ENCODE measurements around the gene FMN2. TPM values are rescaled to one million over a fixed set of nuclear protein-coding genes. Genes with fewer than 3 reads are reported as not detected.

The FMN2 gene
- total RNA-seq, 1 experiment from 2014 or later = 4.6 TPM

DNA sequence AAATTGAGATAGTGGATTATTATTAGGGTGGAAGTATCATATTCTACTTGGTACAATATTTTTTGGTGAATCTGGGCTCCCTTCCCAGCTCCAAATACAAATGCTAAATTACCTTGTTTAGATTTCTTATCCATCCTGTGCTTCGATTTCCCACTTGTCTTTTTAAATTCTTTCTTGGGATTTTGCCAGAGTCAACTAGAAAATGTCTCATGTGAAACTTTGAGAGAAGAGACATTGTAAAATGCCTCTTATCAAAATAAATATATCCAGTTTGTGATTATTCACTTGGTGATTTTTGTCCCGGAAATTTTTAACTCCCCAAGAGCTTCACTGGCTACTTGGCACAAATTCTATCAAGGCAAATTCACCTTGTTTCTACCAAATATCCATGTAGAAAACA is 202.0 kb downstream of the FMN2 start:
- intact Hi-C loops (cut with micrococcal nuclease) = no loop called here
- no peaks in the 10 kb centered on the region for H3K79me2 ChIP-seq (ENCODE audit: low read length)
- ChIA-PET POLR2A (ENCODE audit: unreplicated experiment) (no interaction called here), CTCF (no interaction called here)
- H3K9me3 ChIP-seq (ENCODE audit: low read length) = no peaks in the 10 kb centered on the region
- no peak overlapping the region for H3K9ac ChIP-seq (ENCODE audit: low read length)
- H4K20me1 ChIP-seq (ENCODE audit: low read length) = no peaks in the 10 kb centered on the region
- ATAC-seq = no peak
- no peaks in the 10 kb centered on the region for H3K36me3 ChIP-seq (ENCODE audit: low read depth, low read length)
- no peak for TF ChIP-seq EZH2 (IDR thresholded peaks at IDR 0.05; ENCODE audit: low read length, unreplicated experiment)
- TF ChIP-seq, protein P1, sequence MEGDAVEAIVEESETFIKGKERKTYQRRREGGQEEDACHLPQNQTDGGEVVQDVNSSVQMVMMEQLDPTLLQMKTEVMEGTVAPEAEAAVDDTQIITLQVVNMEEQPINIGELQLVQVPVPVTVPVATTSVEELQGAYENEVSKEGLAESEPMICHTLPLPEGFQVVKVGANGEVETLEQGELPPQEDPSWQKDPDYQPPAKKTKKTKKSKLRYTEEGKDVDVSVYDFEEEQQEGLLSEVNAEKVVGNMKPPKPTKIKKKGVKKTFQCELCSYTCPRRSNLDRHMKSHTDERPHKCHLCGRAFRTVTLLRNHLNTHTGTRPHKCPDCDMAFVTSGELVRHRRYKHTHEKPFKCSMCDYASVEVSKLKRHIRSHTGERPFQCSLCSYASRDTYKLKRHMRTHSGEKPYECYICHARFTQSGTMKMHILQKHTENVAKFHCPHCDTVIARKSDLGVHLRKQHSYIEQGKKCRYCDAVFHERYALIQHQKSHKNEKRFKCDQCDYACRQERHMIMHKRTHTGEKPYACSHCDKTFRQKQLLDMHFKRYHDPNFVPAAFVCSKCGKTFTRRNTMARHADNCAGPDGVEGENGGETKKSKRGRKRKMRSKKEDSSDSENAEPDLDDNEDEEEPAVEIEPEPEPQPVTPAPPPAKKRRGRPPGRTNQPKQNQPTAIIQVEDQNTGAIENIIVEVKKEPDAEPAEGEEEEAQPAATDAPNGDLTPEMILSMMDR (conservative IDR thresholded peaks at IDR 0.05; ENCODE audit: low read depth, low read length) = no peak
- TF ChIP-seq EZH2phosphoT487 (IDR thresholded peaks at IDR 0.05; ENCODE audit: borderline replicate concordance, low read length) = no peak
- no peaks in the 10 kb centered on the region for H3K27me3 ChIP-seq (ENCODE audit: low read length)
- no peaks in the 10 kb centered on the region for H3F3A ChIP-seq (ENCODE audit: low read length, unreplicated experiment)
- BruUV-seq (replicated peaks) = no TSS peak
- no peak overlapping the region for H3K27ac ChIP-seq (ENCODE audit: low read length)
- no peaks in the 10 kb centered on the region for H3K4me1 ChIP-seq (ENCODE audit: insufficient read depth, low read length)
- no peaks in the 10 kb centered on the region for H3K9me2 ChIP-seq (replicated peaks; ENCODE audit: low read length)
- no peak for DNase-seq
- H3K4me2 ChIP-seq (ENCODE audit: low read length) = no peak overlapping the region
- H2AFZ ChIP-seq (ENCODE audit: low read length) = no peak overlapping the region
- H3K4me3 ChIP-seq (ENCODE audit: low read length) = no peak overlapping the region

DNA sequence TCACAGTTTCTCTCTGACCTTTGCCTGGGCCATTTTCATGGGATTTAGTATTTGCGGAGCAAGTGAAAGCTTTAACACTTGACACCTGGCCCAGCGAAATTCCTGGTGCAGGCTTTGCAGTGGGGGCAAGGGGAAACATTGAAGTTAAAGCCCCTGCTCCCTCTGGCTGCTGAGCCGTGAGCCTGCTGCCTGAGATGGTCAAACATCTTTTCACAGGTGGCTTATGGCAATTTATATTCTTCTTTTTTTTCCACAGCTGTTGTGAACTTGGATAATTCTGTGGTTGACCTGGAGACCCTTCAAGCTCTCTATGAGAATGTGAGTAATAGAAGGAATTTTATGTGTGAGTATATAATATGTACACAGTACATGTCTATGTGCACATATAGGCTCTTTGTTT is 202.9 kb downstream of the FMN2 start:
- DNase-seq (no peak), ATAC-seq (no peak)
- H3K27ac ChIP-seq (ENCODE audit: low read length) = no peak overlapping the region
- H3K79me2 ChIP-seq (ENCODE audit: low read length) = no peaks in the 10 kb centered on the region
- intact Hi-C loops (cut with micrococcal nuclease) = no loop called here
- H3K36me3 ChIP-seq (ENCODE audit: low read depth, low read length) = no peaks in the 10 kb centered on the region
- no peaks in the 10 kb centered on the region for H3K9me3 ChIP-seq (ENCODE audit: low read length)
- TF ChIP-seq, protein P1 (conservative IDR thresholded peaks at IDR 0.05; ENCODE audit: low read depth, low read length) = no peak
- TF ChIP-seq EZH2phosphoT487 (IDR thresholded peaks at IDR 0.05; ENCODE audit: borderline replicate concordance, low read length) (no peak), EZH2 (IDR thresholded peaks at IDR 0.05; ENCODE audit: low read length, unreplicated experiment) (no peak)
- no peaks in the 10 kb centered on the region for H3F3A ChIP-seq (ENCODE audit: low read length, unreplicated experiment)
- no peak overlapping the region for H3K9ac ChIP-seq (ENCODE audit: low read length)
- H3K27me3 ChIP-seq (ENCODE audit: low read length) = no peaks in the 10 kb centered on the region
- ChIA-PET CTCF (no interaction called here), POLR2A (ENCODE audit: unreplicated experiment) (no interaction called here)
- no TSS peak for BruUV-seq (replicated peaks)
- H2AFZ ChIP-seq (ENCODE audit: low read length) = no peak overlapping the region
- H3K4me2 ChIP-seq (ENCODE audit: low read length) = no peak overlapping the region
- no peaks in the 10 kb centered on the region for H3K9me2 ChIP-seq (replicated peaks; ENCODE audit: low read length)
- H3K4me3 ChIP-seq (ENCODE audit: low read length) = no peak overlapping the region
- H3K4me1 ChIP-seq (ENCODE audit: insufficient read depth, low read length) = no peaks in the 10 kb centered on the region
- no peaks in the 10 kb centered on the region for H4K20me1 ChIP-seq (ENCODE audit: low read length)

DNA sequence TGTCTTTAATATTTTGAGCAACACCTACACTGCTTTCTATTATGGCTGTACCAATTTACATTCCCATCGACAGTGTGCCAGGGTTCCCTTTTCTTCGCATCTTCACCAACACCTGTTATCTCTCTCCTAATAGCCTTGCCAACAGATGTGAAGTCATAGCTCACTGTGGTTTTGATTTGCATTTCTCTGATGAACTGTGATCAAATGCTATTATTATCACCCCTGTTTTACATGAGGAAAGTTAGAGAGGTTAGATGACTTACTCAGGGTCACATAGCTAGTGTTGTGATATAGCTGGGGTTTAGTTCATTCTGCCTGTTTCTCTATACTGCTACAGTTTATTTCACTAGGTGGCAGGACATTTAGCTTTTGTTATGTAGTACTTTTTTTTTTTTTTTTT is 204.1 kb downstream of the FMN2 start:
- H3K79me2 ChIP-seq (ENCODE audit: low read length) = no peaks in the 10 kb centered on the region
- no peaks in the 10 kb centered on the region for H3K27me3 ChIP-seq (ENCODE audit: low read length)
- POLR2A ChIA-PET (ENCODE audit: unreplicated experiment) = no interaction called here

More for the DNA sequence above, 204.1 kb downstream of the FMN2 start:
- no peak overlapping the region for H3K4me2 ChIP-seq (ENCODE audit: low read length)
- H3K4me1 ChIP-seq (ENCODE audit: insufficient read depth, low read length) = no peaks in the 10 kb centered on the region
- DNase-seq (no peak), ATAC-seq (no peak)
- TF ChIP-seq EZH2 (IDR thresholded peaks at IDR 0.05; ENCODE audit: low read length, unreplicated experiment) (no peak), EZH2phosphoT487 (IDR thresholded peaks at IDR 0.05; ENCODE audit: borderline replicate concordance, low read length) (no peak)
- TF ChIP-seq, protein P1 (conservative IDR thresholded peaks at IDR 0.05; ENCODE audit: low read depth, low read length) = no peak
- no peaks in the 10 kb centered on the region for H3K9me3 ChIP-seq (ENCODE audit: low read length)
- no peak overlapping the region for H3K27ac ChIP-seq (ENCODE audit: low read length)
- H3K36me3 ChIP-seq (ENCODE audit: low read depth, low read length) = no peaks in the 10 kb centered on the region
- no peaks in the 10 kb centered on the region for H3F3A ChIP-seq (ENCODE audit: low read length, unreplicated experiment)
- no TSS peak for BruUV-seq (replicated peaks)
- no peak overlapping the region for H2AFZ ChIP-seq (ENCODE audit: low read length)
- no peak overlapping the region for H3K9ac ChIP-seq (ENCODE audit: low read length)
- no peaks in the 10 kb centered on the region for H4K20me1 ChIP-seq (ENCODE audit: low read length)
- no peak overlapping the region for H3K4me3 ChIP-seq (ENCODE audit: low read length)
- intact Hi-C loops (cut with micrococcal nuclease) = no loop called here
- CTCF ChIA-PET = interaction anchor here (0.6 kb wide), 2 partner anchors 119 to 396 kb away, joined by 3 to 5 read pairs; no protein-coding TSS in a partner anchor
- H3K9me2 ChIP-seq (replicated peaks; ENCODE audit: low read length) = no peaks in the 10 kb centered on the region

All from PC-3 (cell line).